ENCODE results near the gene CLEC2D. TPM values are rescaled to one million over a fixed set of nuclear protein-coding genes. Genes with fewer than 3 reads are reported as not detected.
"Not testable (repeated sequence)": the region's sequence is repeated elsewhere in the genome, so short reads cannot be mapped to it uniquely, and the experiment has no call there.

The CLEC2D gene
- polyA plus RNA-seq, 1 donor, result 11.7 TPM

- DNase-seq (ENCODE audit: low read depth), result no peak
Measured at GRCh38 chr12:9729082-9729481, 59.6 kb downstream of the CLEC2D start.

GRCh38 chr12:9730011-9730410, 60.5 kb downstream of the CLEC2D start:
- DNase-seq (ENCODE audit: low read depth), result no peak

- no peak for DNase-seq (ENCODE audit: low read depth)
Measured at GRCh38 chr12:9730591-9730990, 61.1 kb downstream of the CLEC2D start.

- no peak for DNase-seq (ENCODE audit: low read depth)
Measured at GRCh38 chr12:9731393-9731792, 61.9 kb downstream of the CLEC2D start.

- DNase-seq (ENCODE audit: low read depth), result no peak
Measured at GRCh38 chr12:9731797-9732196, 62.3 kb downstream of the CLEC2D start.

GRCh38 chr12:9732921-9733461, 63.5 kb downstream of the CLEC2D start, which contains the start of gene CLECL1:
TSS of gene CLECL1 (minus strand) at chr12:9733097.
- DNase-seq (ENCODE audit: low read depth), result no peak

GRCh38 chr12:9735601-9736000, 66.1 kb downstream of the CLEC2D start:
- DNase-seq (ENCODE audit: low read depth), result no peak

- DNase-seq (ENCODE audit: low read depth), result no peak
Measured at GRCh38 chr12:9736936-9737705, 67.6 kb downstream of the CLEC2D start.

GRCh38 chr12:9738905-9739304, 69.4 kb downstream of the CLEC2D start:
- not testable (repeated sequence) for DNase-seq (ENCODE audit: low read depth)

- not testable (repeated sequence) for DNase-seq (ENCODE audit: low read depth)
Measured at GRCh38 chr12:9739404-9740105, 70.0 kb downstream of the CLEC2D start.

GRCh38 chr12:9740106-9740750, 70.7 kb downstream of the CLEC2D start:
- no peak for DNase-seq (ENCODE audit: low read depth)

- DNase-seq (ENCODE audit: low read depth), result no peak
Measured at GRCh38 chr12:9741726-9742125, 72.2 kb downstream of the CLEC2D start.

GRCh38 chr12:9742661-9743060, 73.1 kb downstream of the CLEC2D start:
- DNase-seq (ENCODE audit: low read depth), result no peak

GRCh38 chr12:9745199-9745598, 75.7 kb downstream of the CLEC2D start:
- DNase-seq (ENCODE audit: low read depth), result no peak

Other genes starting within 250 kb of the CLEC2D start
- gene KLRB1, start 61.8 kb upstream of the CLEC2D start, polyA plus RNA-seq (ENCODE audit: insufficient read length), result 1.1 TPM
- 0.32 TPM for gene CLECL1, start 63.4 kb downstream of the CLEC2D start, polyA plus RNA-seq (ENCODE audit: insufficient read length)
- gene CD69, start 91.2 kb downstream of the CLEC2D start, polyA plus RNA-seq (ENCODE audit: insufficient read length), result 0.61 TPM
- gene KLRF1, start 157.8 kb downstream of the CLEC2D start, polyA plus RNA-seq (ENCODE audit: insufficient read length), result 0.13 TPM
- gene CLEC2B, start 199.6 kb downstream of the CLEC2D start, polyA plus RNA-seq (ENCODE audit: insufficient read length), result 1.9 TPM
- not detected for gene KLRF2, start 211.8 kb downstream of the CLEC2D start, polyA plus RNA-seq (ENCODE audit: insufficient read length)

Measured in forelimb muscle (tissue), 1 donor.